ENCODE measurements around the gene HMX3.
A peak's percentile ranks its signal among the peaks of the same experiment; 100 is the strongest.

HMX3 gene

GRCh38 chr10:123135415-123136141 is at the start of gene HMX3:
TSS of gene HMX3 (plus strand) at chr10:123135970. CDS start at chr10:123136051, 81 bp downstream.
- no peak for DNase-seq (ENCODE audit: low read depth in 3 of 3)

- no peak for DNase-seq (ENCODE audit: low read depth in 3 of 3)
Measured at GRCh38 chr10:123086281-123086680, 49.5 kb upstream of the HMX3 start.

GRCh38 chr10:123087348-123087747 is 48.4 kb upstream of the HMX3 start:
- no peak for DNase-seq (ENCODE audit: low read depth in 3 of 3)

- no peak for DNase-seq (ENCODE audit: low read depth in 3 of 3)
Measured at GRCh38 chr10:123087786-123088185, 48.0 kb upstream of the HMX3 start.

GRCh38 chr10:123092635-123093414 is 42.9 kb upstream of the HMX3 start:
- no peak for DNase-seq (ENCODE audit: low read depth in 3 of 3)

GRCh38 chr10:123093489-123093888 is 42.3 kb upstream of the HMX3 start:
- DNase-seq (ENCODE audit: low read depth in 3 of 3): no peak

GRCh38 chr10:123096452-123096851 is 39.3 kb upstream of the HMX3 start:
- DNase-seq (ENCODE audit: low read depth in 3 of 3): no peak

- no peak for DNase-seq (ENCODE audit: low read depth in 3 of 3)
Measured at GRCh38 chr10:123097039-123097438, 38.7 kb upstream of the HMX3 start.

- no peak for DNase-seq (ENCODE audit: low read depth in 3 of 3)
Measured at GRCh38 chr10:123100030-123100762, 35.6 kb upstream of the HMX3 start.

GRCh38 chr10:123101872-123102271 is 33.9 kb upstream of the HMX3 start:
- no peak for DNase-seq (ENCODE audit: low read depth in 3 of 3)

- no peak for DNase-seq (ENCODE audit: low read depth in 3 of 3)
Measured at GRCh38 chr10:123102673-123103072, 33.1 kb upstream of the HMX3 start.

- no peak for DNase-seq (ENCODE audit: low read depth in 3 of 3)
Measured at GRCh38 chr10:123103944-123104343, 31.8 kb upstream of the HMX3 start.

GRCh38 chr10:123109466-123109865 is 26.3 kb upstream of the HMX3 start:
- DNase-seq (ENCODE audit: low read depth in 3 of 3): no peak

- DNase-seq (ENCODE audit: low read depth in 3 of 3): no peak
Measured at GRCh38 chr10:123117644-123118417, 17.9 kb upstream of the HMX3 start.

- no peak for DNase-seq (ENCODE audit: low read depth in 3 of 3)
Measured at GRCh38 chr10:123119081-123119480, 16.7 kb upstream of the HMX3 start.

GRCh38 chr10:123126246-123126645 is 9.5 kb upstream of the HMX3 start:
- no peak for DNase-seq (ENCODE audit: low read depth in 3 of 3)

GRCh38 chr10:123129618-123130271 is 6.0 kb upstream of the HMX3 start:
- DNase-seq (ENCODE audit: low read depth in 3 of 3): no peak

- peak; percentile 74 to 86 (median 84) for DNase-seq (ENCODE audit: low read depth in 3 of 3)
Measured at GRCh38 chr10:123132576-123133477, 2.9 kb upstream of the HMX3 start.

- no peak for DNase-seq (ENCODE audit: low read depth in 3 of 3)
Measured at GRCh38 chr10:123133541-123134342, 2.0 kb upstream of the HMX3 start.
